Nucleus accumbens (tissue), 56 donors: Measurements from ENCODE around the gene MTMR3.
"Not testable (repeated sequence)": the region's sequence is repeated elsewhere in the genome, so short reads cannot be mapped to it uniquely, and the experiment has no call there.

ENCODE experiments used
- DNase-seq, 56 donors: peaks; one replicate each; lab custom pipeline; 2025; lab: John Stamatoyannopoulos, UW

Gene MTMR3

DNA sequence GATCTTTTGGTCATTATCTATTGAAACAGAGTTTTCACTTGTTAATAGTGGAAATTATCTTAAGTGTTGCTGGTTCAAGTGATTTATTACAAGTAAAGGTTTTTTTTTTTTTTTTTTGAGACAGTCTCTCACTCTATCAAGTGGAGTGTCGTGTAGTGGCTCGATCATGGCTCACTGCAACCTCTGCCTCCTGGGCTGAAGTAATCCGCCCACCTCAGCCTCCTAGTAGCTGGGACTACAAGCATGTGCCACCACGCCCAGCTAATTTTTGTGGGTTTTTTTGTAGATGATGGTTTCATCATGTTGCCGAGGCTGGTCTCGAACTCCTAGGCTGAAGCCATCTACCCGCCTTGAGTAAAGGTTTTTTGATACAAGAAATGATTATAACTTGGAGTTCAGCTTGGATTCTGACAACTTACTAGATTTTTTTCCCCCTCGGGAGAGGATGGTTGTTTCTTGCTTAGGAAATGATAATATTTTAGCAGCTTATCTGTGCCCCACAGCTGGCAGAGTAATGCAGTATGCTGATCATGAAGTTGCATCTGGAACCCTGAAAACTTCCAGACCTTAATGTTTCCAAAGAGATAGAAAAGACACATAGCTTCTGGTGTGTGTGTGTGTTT, 68.9 kb downstream of the MTMR3 start:
- DNase-seq = no peak

GRCh38 chr22:29954203-29954855, 71.4 kb downstream of the MTMR3 start:
- no peak for DNase-seq

DNA sequence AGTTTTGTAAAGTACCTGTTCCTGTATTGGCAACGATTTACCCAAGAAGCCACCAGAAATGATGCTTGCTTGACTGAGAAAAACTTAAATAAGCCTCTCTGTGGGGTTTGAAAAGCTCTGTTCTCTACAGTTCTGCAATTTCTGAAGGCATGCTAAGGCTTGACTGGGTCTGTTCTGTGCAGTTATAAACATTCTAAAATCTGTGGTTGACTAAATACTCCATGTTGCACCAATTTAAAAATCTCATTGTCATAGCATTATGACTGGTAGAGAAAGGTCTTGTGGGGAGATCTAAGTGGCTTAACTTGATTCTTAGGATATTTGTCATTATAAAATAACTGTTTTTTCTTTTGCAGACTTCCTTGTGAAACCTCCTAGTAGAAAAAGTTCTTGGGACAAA, 73.7 kb downstream of the MTMR3 start:
- DNase-seq = no peak

DNA sequence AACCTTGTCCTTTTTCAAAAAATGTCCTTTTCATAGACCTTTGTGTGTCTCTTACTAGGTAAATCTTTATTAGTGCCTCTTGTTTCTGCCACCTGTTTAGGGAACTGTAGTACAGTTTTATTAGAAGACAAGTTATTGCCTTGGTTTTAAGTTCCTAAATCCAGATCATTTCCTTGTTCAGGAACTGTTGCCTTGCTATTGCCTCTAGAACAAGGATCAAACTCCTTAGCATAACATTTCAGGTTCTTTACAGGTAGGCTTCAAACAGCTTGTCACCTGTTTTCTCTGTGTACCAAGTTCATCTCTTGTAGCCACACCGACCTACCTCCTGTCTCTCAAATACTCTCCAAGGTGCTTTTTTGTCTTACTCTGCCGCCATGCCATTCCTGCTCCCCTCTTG, 75.2 kb downstream of the MTMR3 start:
- no peak for DNase-seq

GRCh38 chr22:29964776-29965175, 81.8 kb downstream of the MTMR3 start:
- no peak for DNase-seq

GRCh38 chr22:29967461-29967860, 84.5 kb downstream of the MTMR3 start:
- no peak for DNase-seq

DNA sequence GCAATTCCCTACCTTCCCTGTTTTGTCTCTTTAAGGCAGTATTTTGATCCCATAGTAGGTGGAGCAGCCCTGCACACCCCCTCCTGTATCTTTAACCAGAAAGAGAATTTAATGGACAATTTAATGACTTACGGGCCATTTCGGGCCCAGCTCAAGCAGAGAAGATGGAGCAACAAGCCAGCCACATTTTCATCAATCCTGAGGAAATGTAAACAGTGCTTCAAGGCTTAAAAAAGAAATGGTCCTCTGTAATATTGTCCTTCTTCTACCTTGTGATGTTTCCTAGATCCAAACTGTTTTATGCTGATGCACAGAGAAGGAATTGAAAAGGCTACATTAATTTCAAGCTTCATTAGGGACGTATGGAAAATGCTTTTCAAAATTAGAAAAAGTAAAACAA, 88.6 kb downstream of the MTMR3 start:
- no peak for DNase-seq

- DNase-seq = peak in 2 of 56 donors; percentile 1 to 11
Measured at GRCh38 chr22:29972121-29972520, 89.1 kb downstream of the MTMR3 start.

GRCh38 chr22:29973269-29973668, 90.3 kb downstream of the MTMR3 start:
- DNase-seq = no peak

- not testable (repeated sequence) for DNase-seq
Measured at GRCh38 chr22:29973680-29974079, 90.7 kb downstream of the MTMR3 start.

GRCh38 chr22:29975494-29975893, 92.5 kb downstream of the MTMR3 start:
- DNase-seq = no peak

DNA sequence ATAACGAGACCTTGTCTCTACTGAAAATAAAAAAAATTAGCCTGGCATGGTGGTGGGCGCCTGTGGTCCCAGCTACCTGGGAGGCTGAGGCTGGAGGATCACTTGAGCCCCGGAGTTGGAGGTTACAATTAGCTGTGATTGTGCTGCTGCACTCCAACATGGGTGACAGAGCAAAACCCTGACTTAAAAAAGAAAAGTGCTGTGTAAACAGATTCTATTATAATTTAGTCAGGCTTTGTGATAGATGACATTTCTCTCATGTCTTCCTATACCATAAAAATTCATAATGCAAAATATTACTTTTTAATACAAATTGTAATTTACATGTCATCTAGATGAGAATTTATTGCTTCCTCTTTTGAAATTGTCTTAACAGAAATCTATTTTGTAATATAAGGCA, 94.1 kb downstream of the MTMR3 start:
- DNase-seq = no peak

DNA sequence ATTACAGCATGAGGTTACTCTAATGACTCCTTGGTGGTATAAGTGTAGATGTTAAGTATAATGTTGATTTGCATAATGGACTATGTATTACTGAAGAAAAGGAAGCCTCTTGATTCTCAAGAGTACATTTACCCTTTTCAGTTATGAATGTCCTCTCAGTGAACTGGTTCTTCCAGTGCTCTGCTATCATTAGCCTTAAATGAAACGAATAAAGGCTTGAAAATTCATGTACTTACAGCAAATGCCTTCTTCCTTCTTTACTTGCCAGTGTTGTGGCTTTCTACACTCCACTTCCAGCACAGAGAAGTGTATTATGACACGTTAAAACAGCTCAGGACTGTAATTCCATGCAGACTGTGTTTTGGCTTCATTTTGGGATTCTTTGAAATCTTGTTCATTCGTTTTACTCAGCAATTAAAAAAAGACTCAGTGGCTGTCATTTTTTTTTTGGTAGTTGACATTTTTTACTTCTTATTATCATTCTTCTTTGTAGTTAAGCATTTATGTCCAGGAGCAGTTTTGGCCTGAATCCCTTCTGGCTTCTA, 96.9 kb downstream of the MTMR3 start:
- no peak for DNase-seq

DNA sequence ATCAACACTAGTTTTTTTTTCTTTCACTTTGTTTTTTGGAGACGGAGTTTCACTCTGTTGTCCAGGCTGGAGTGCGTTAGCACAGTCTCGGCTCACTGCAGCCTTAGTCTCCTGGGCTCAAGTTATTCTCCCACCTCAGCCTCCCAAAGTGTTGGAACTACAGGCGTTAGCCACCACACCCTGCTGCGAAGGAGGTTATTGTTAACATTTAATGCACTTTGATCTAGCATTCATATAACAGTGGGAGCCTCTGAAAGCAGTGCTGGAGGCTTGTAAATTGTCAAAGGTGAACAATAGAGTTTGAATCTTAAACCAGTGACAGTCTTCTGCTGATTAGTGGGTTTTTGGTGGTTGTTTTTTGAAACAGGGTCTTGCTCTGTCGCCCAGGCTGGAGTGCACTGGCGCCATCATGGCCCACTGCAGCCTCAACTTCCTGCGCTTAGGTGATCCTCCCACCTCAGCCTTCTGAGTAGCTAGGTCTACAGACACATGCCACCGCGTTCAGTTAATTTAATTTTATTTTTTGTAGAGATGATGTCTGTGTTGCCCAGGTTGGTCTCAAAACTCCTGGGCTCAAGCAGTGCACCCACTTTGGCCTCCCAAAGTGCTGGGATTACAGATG, 100.4 kb downstream of the MTMR3 start:
- no peak for DNase-seq

GRCh38 chr22:29985912-29986311, 102.9 kb downstream of the MTMR3 start:
- DNase-seq = no peak

- DNase-seq = peak in 35 of 56 donors; percentile 2 to 73 (median 26)
Measured at GRCh38 chr22:29987137-29987536, 104.2 kb downstream of the MTMR3 start.

DNA sequence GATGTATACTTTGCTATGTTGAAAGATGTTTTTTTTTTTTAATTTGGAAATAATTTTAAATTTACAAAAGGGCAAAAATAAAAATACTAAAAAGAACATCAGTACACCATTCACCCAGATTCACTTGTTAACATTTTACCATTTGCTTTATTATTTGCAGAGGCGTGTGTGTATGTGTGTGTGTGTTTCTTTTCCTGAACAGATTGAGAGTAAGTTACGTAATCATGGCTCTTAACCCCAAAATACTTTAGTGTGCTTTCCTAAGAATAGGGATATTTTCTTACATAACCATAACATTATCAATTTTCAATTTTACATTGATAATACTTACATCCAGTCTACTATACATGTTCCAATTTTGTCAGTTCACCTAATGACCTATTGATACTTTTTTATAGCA, 105.7 kb downstream of the MTMR3 start:
- DNase-seq = no peak

- no peak for DNase-seq
Measured at GRCh38 chr22:29989446-29989845, 106.5 kb downstream of the MTMR3 start.

DNA sequence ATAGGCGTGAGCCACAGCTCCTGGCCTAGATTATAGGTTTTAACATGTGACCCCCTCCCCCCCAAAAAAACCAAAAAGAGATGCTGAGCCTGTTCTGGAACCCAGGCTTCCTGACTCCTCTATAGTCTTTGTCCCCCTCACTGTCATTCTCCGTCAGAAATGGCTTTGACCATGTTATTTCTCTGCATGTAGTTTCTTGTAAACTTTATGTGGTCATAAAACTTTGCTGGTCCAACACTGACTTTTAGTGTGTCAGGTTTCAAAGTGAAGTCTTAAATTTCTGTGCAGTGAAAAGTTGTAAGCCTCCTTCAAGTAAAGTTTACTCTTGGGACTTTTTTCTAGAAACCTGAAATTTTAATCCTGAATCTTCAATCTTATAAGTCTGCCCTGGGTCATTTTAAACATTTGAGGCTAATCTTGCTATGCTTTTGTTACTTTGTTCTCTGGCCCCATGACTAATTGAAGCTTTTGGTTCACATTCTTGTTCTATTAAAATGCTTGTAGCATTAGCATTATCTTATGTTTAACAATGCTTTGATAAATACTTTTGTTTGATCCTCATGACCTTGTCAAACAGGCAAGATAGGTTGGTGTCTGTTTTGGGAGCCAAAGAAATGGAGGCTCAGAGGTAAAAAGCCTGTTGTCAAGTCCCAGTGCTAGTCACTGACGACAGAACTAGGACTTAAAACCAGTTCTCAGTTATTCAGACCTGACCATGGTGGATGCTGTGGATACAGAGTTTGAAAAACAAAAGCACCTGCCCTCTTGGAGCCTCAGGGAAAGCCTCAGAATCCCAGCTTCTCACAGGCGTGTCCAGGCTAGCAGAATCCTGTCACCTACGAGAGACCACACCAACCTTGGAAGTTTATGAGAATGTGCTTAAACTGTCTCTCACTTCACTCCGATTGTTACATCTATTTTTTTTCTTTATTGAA, 109.6 kb downstream of the MTMR3 start:
- DNase-seq = no peak

GRCh38 chr22:29994027-29994715, 111.2 kb downstream of the MTMR3 start:
- DNase-seq = no peak
